HG03520 (cell line): ENCODE results near the gene TMEM109.

Experiments used
- ATAC-seq: cut with Tn5 transposase; IDR thresholded peaks from one replicate; pipeline ENCODE4 v1.9.1; 2021; ENCODE audit warnings: mild to moderate bottlenecking, moderate library complexity; ENCODE audit not compliant: unreplicated experiment

The TMEM109 gene

DNA sequence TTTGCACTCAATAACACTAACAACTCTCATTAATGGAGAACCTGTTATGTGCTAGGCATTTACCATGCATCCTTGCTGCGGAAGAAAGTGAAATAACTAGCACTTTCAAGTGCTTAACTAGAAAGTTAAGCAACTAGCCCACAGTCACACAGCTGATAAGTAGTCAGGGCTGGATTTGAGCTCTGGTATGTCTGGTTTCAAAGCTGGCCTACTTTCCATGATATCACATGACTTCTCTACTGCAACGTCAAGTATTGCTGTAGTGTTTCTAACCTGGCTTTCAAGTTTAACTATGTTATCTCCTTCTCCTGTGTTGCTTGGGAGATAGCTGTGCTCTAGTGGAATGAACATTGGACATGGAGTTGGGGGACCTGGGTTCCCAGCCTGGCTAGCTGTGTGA, 25.9 kb downstream of the TMEM109 start:
- no peak for ATAC-seq

GRCh38 chr11:60941371-60942119, 27.6 kb downstream of the TMEM109 start:
- ATAC-seq: no peak

- no peak for ATAC-seq
Measured at GRCh38 chr11:60942219-60942618, 28.3 kb downstream of the TMEM109 start.

DNA sequence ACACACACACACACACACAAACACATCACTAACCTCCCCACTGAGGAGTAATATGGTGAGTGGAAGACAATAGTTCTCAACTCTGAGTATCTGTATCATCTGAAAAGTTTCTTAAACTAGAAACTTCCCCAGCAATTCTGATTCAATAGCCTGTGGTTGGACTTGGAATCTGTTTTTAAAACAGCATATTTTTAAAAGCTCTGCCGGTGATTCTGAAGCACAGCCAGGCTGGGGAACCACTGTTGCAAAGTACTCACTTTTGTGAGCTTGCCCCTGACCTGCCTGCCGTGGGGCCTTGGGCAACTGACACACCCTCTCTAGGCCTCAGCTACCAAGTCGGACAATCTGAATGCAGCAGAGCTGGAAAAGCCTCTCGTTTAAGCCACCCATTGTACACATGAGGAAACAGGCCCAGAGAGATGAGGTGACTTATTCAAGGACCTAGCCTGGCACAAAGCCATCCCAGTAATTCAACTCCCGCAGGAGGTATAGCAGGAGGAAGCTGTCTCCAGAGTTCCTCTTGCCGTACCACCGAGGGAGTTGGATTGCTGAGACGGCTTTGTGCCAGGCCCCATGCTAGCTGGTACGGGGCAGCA, 29.1 kb downstream of the TMEM109 start:
- no peak for ATAC-seq

GRCh38 chr11:60944490-60945294, 30.7 kb downstream of the TMEM109 start:
- no peak for ATAC-seq

- ATAC-seq: no peak
Measured at GRCh38 chr11:60945295-60945667, 31.3 kb downstream of the TMEM109 start.

DNA sequence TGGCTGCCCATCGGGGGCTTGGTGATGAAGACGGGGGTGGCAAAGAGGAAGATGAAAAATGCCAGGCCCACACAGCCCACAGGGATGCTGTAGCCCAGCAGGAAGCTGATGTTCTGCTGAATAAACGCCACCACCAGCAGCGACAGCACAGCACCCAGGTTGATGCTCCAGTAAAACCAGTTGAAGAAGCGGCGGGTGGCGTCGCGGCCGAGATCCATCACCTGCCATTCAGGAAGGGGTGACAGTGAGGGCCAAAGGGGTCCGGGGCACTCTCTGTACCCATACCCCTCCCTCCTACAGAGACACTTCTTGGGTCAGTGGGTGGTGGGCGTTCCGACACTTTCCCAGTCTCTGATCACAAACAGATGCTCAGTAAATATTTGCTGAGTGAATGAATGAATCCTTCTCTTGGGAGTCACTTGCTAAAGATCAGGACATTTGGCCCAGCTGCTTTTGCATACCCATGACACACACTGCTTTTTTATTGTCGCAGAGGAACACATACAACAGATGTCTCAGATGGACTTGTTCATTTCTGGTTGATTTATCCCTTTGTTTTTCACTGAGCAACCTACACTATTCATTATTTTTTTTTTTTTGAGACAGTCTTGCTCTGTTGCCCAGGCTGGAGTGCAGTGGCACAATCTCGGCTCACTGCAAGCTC, 32.8 kb downstream of the TMEM109 start:
- ATAC-seq: no peak

DNA sequence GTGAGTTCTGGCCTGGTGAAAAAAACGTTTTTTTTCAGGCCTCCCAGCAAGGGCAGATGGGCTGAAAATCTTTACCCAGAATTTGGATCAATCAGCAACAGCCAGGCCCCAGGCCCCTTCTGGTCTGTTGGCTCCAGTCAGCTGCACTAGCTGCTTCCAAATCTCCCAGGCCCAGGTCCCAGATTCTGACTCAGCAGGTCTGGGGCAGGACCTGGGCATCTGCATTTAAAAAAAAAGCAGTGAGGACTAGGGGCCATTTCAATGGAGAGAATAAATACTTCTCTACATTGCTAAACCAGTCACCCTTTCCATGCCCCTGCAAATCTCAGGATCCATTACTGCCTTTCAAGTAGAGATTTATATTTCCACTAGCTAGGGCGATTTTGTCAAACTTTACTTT, 33.7 kb downstream of the TMEM109 start:
- ATAC-seq: no peak

- no peak for ATAC-seq
Measured at GRCh38 chr11:60948250-60948649, 34.3 kb downstream of the TMEM109 start.

GRCh38 chr11:60950024-60950423, 36.1 kb downstream of the TMEM109 start:
- no peak for ATAC-seq

DNA sequence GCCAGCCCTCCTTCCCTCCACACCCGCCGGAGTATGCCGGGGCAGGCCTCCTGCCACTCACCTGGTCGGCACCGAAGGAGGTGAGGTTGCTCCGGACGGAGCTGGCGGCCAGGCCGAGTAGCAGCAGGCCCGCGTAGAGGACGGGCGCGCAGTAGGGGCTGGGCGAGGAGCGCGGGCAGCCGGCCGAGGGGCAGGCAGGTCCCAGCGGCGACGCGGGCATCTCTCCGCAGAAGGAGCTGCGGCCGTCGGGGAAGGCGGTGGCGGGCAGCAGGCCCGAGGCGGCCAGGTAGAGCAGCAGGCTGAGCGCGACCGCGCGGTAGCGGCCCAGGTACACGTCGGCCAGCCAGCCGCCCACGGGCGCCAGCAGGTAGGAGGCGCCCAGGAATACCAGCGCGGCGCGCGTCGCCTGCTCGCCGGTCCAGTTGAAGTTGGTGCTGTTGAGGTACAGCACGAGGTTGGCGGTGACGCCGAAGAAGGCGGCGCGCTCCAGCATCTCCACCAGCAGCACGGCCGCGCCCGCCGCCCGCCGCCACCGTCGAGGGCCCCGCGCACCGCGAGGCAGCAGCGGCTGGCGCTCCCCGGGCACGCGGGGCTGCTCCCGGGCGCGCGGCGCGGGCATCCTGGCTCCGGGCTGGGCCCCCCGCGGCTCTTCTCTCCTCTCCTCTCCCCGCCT, 37.1 kb downstream of the TMEM109 start:
- no peak for ATAC-seq

DNA sequence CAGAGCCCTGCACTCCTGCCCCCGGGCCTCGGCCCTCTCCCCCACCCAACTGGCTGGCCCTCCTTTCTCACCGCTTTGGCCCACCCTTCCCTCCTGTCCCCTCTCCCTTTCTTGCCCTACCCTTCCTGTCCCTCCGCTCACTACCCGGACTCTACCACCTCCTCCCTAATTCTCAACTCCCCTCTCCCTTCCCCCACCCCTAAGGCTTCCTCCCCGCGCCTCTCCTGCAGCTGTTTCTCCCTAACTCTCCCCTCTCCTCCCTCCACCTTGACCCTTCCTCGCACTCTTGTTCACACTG, 37.6 kb downstream of the TMEM109 start:
- no peak for ATAC-seq

- ATAC-seq: peak; percentile 60
Measured at GRCh38 chr11:60951904-60952741, 38.2 kb downstream of the TMEM109 start, which contains the start of gene SLC15A3. TSS of gene SLC15A3 (minus strand) at chr11:60952176. CDS start at chr11:60951551, 625 bp downstream.

- peak; percentile 15 for ATAC-seq
Measured at GRCh38 chr11:60952742-60953170, 38.8 kb downstream of the TMEM109 start.

- ATAC-seq: no peak
Measured at GRCh38 chr11:60953781-60954180, 39.8 kb downstream of the TMEM109 start.

- ATAC-seq: no peak
Measured at GRCh38 chr11:60954421-60954820, 40.5 kb downstream of the TMEM109 start.

- no peak for ATAC-seq
Measured at GRCh38 chr11:60955571-60955970, 41.6 kb downstream of the TMEM109 start.

DNA sequence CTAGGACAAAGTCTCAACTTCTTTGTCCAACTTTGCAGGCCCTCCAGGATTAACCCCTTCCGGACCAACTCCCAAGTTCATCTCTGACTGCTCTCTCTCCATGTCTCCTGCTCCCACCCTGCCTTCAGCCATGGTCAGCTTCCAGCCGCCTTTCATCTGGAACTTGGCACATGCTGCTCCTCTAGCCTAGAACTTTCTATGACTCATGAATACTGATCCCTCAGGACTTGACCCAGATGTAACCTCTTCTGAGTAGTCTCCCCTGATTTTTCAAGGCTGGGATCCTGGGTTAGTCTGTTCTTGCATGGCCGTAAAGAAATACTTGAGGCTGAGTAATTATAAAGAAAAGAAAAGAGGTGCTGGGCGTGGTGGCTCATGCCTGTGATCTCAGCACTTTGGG, 43.2 kb downstream of the TMEM109 start:
- ATAC-seq: no peak

DNA sequence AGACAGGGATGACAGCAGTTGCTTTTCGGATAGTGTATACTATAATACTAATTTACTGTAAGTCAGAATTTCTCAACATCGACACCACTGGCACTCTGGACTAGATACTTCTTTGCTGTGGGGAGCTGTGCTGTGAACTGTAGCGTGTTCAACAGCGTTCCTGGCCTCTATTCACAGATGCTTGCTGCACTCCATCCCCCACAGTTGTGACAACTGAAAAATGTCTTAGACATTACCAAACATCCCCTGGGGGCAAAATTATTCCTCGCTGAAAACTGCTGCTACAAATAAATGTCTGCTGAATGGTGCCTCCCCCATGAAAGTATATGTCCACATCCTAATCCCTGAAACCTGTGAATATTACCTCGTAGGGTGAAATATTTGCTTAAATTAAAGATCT, 45.5 kb downstream of the TMEM109 start:
- no peak for ATAC-seq

DNA sequence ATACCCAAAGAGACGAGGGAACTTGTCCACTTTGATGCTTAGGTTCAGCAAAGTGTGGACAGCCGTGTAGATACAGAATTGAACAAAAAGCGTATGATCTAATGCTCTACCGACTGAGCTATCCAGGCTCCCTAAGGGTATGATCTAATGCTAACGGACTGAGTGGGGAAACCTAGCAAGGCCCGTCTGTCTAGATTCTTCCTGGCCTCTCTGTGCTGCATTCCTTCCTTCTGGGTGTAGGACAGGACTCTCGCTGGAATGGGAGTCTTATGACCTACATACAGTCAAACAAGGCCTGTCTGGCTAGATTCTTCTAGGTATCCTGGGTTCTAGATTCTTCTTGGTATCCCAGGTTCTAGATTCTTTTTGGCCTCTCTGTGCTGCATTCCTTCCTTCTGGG, 46.4 kb downstream of the TMEM109 start:
- no peak for ATAC-seq
